GM23338 (cell line): ENCODE results near the gene SNX2. TPM values are rescaled to one million over a fixed set of nuclear protein-coding genes. Genes with fewer than 3 reads are reported as not detected.

ENCODE experiments used
- ATAC-seq: fragments of 200-7000 bp; cut with Tn5 transposase; 3 replicates; pipeline ENCODE4 v1.9.1; 2020
- DNase-seq: peaks from one replicate; pipeline ENCODE4 v3.0.0-alpha.2; 2015; ENCODE audit warnings: low spot score
- H2AFZ ChIP-seq: fragments of 200-600 bp; sonication (generic); 2 replicates; pipeline ENCODE4 v1.8.0; 2016; ENCODE audit warnings: antibody characterized with exemption, mild to moderate bottlenecking, moderate library complexity
- H3F3A ChIP-seq: fragments of 200-600 bp; sonication (generic); replicated peaks from 2 replicates; pipeline ENCODE4 v1.8.0; 2017; ENCODE audit warnings: antibody characterized with exemption, mixed run types, low read depth
- H3K27ac ChIP-seq: fragments of 200-600 bp; sonication (generic); 2 replicates; pipeline ENCODE4 v1.6.1; 2016; ENCODE audit warnings: low read depth
- H3K27me3 ChIP-seq: fragments of 200-600 bp; sonication (generic); 2 replicates; pipeline ENCODE4 v1.8.0; 2016; ENCODE audit warnings: mild to moderate bottlenecking, mixed run types, moderate library complexity; ENCODE audit not compliant: insufficient read depth
- H3K36me3 ChIP-seq: fragments of 200-600 bp; sonication (generic); 2 replicates; pipeline ENCODE4 v1.8.0; 2016; ENCODE audit warnings: mild to moderate bottlenecking; ENCODE audit not compliant: insufficient read depth
- H3K4me1 ChIP-seq: fragments of 200-600 bp; sonication (generic); 2 replicates; pipeline ENCODE4 v1.8.0; 2016; ENCODE audit warnings: mild to moderate bottlenecking, moderate library complexity; ENCODE audit not compliant: insufficient read depth
- H3K4me2 ChIP-seq: fragments of 200-600 bp; sonication (generic); 2 replicates; pipeline ENCODE4 v1.7.1; 2017; ENCODE audit warnings: mixed run types
- H3K4me3 ChIP-seq: fragments of 200-600 bp; sonication (generic); 2 replicates; pipeline ENCODE4 v1.6.1; 2016; ENCODE audit warnings: mixed run types
- H3K79me2 ChIP-seq: fragments of 200-600 bp; sonication (generic); replicated peaks from 2 replicates; pipeline ENCODE4 v1.8.0; 2017; ENCODE audit warnings: mild to moderate bottlenecking; ENCODE audit not compliant: insufficient read depth
- H3K9me2 ChIP-seq: fragments of 200-600 bp; sonication (generic); 2 replicates; pipeline ENCODE4 v1.8.0; 2017; ENCODE audit not compliant: insufficient read depth
- H4K20me1 ChIP-seq: fragments of 200-600 bp; sonication (generic); replicated peaks from 2 replicates; pipeline ENCODE4 v1.8.0; 2017; ENCODE audit warnings: mild to moderate bottlenecking; ENCODE audit not compliant: insufficient read depth
- H3K27ac Mint-ChIP-seq: 2 replicates; pipeline ENCODE4 v1.8.0; 2020; ENCODE audit warnings: inconsistent platforms, mild to moderate bottlenecking, moderate library complexity, mixed read lengths
- H3K27me3 Mint-ChIP-seq: 3 replicates; pipeline ENCODE4 v1.8.0; 2022; ENCODE audit warnings: low read depth, mild to moderate bottlenecking, moderate library complexity, mixed read lengths, inconsistent platforms; ENCODE audit not compliant: insufficient read depth, poor library complexity
- H3K36me3 Mint-ChIP-seq: 3 replicates; pipeline ENCODE4 v1.8.0; 2021; ENCODE audit warnings: low read depth, mild to moderate bottlenecking, inconsistent platforms, moderate library complexity, mixed read lengths
- H3K4me1 Mint-ChIP-seq: 3 replicates; pipeline ENCODE4 v1.8.0; 2020; ENCODE audit warnings: mild to moderate bottlenecking, inconsistent platforms, mixed read lengths
- H3K4me3 Mint-ChIP-seq: 3 replicates; pipeline ENCODE4 v1.8.0; 2021; ENCODE audit warnings: moderate library complexity, mild to moderate bottlenecking, inconsistent platforms, mixed read lengths
- H3K9me3 Mint-ChIP-seq: 3 replicates; pipeline ENCODE4 v1.8.0; 2020; ENCODE audit warnings: moderate library complexity, mild to moderate bottlenecking, inconsistent platforms, mixed read lengths
- CTCF ChIP-seq, 2 experiments: fragments of 200-600 bp in 1 of 2; sonication (generic) in 1 of 2; conservative IDR thresholded peaks; 2 replicates each; pipeline versions ENCODE4 v1.5.1 to v1.6.1; 2016 to 2017; ENCODE audit warnings: antibody characterized with exemption in 2 of 2, low read depth in 2 of 2, mild to moderate bottlenecking in 2 of 2, moderate library complexity in 1 of 2
- EZH2 ChIP-seq: fragments of 200-600 bp; sonication (generic); IDR thresholded peaks from one replicate; pipeline ENCODE4 v1.8.0; 2017; ENCODE audit warnings: antibody characterized with exemption, mild to moderate bottlenecking, low read depth; ENCODE audit not compliant: unreplicated experiment
- EZH2phosphoT487 ChIP-seq: fragments of 200-600 bp; sonication (generic); IDR thresholded peaks from one replicate; pipeline ENCODE4 v1.8.1; 2018; ENCODE audit warnings: antibody characterized with exemption; ENCODE audit not compliant: unreplicated experiment
- ZNF331 ChIP-seq: fragments of 250-450 bp; sonication (Bioruptor Pico); IDR thresholded peaks from 2 replicates; pipeline ENCODE4 v1.5.0; 2020; ENCODE audit warnings: low read depth, mild to moderate bottlenecking, moderate library complexity
- ZNF462 ChIP-seq: fragments of 250-450 bp; sonication (Bioruptor Pico); IDR thresholded peaks from 2 replicates; pipeline ENCODE4 v1.5.0; 2020; ENCODE audit warnings: mild to moderate bottlenecking, moderate library complexity
- polyA plus RNA-seq: library from polyadenylated mRNA; unstranded; fragments of >200 nt; fragmentation: Nextera tagmentation; extraction: Ambion mirVana; gene quantifications from 2 replicates; pipeline ENCODE4 v1.2.1, GENCODE V29; 2016
- total RNA-seq: library from RNA; depleted of rRNA; stranded (reverse); fragments of >200 nt; shearing (Covaris generic); gene quantifications from 2 replicates; pipeline ENCODE4 v1.2.3, GENCODE V29; 2014
- TF ChIP-seq, protein P1 (sequence below): IDR thresholded peaks from one replicate; pipeline ENCODE4 v1.6.1; 2018; ENCODE audit warnings: antibody characterized with exemption; ENCODE audit not compliant: unreplicated experiment

Gene SNX2
- total and polyA plus RNA-seq, 2 experiments from 2014 or later: 50.8 to 67.8 TPM

- TF ChIP-seq, protein P1, sequence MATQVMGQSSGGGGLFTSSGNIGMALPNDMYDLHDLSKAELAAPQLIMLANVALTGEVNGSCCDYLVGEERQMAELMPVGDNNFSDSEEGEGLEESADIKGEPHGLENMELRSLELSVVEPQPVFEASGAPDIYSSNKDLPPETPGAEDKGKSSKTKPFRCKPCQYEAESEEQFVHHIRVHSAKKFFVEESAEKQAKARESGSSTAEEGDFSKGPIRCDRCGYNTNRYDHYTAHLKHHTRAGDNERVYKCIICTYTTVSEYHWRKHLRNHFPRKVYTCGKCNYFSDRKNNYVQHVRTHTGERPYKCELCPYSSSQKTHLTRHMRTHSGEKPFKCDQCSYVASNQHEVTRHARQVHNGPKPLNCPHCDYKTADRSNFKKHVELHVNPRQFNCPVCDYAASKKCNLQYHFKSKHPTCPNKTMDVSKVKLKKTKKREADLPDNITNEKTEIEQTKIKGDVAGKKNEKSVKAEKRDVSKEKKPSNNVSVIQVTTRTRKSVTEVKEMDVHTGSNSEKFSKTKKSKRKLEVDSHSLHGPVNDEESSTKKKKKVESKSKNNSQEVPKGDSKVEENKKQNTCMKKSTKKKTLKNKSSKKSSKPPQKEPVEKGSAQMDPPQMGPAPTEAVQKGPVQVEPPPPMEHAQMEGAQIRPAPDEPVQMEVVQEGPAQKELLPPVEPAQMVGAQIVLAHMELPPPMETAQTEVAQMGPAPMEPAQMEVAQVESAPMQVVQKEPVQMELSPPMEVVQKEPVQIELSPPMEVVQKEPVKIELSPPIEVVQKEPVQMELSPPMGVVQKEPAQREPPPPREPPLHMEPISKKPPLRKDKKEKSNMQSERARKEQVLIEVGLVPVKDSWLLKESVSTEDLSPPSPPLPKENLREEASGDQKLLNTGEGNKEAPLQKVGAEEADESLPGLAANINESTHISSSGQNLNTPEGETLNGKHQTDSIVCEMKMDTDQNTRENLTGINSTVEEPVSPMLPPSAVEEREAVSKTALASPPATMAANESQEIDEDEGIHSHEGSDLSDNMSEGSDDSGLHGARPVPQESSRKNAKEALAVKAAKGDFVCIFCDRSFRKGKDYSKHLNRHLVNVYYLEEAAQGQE: no peak
- no peak for TF ChIP-seq CTCF (conservative IDR thresholded peaks at IDR 0.05; ENCODE audit: low read depth in 2 of 2)
Measured at GRCh38 chr5:122774519-122774860, 390 bp upstream of the SNX2 start (continued).

- Histone ChIP-seq H3K27ac (peak overlapping the region; percentile 67), H3K9me2 (no peaks in the 10 kb centered on the region), H3K4me1 (peaks cover 14% of the 10 kb centered on the region), H3K36me3 (no peaks in the 10 kb centered on the region), H3K79me2 (peaks cover 52% of the 10 kb centered on the region), H2AFZ (peak overlapping the region; percentile 88), H3K4me3 (peak overlapping the region; percentile 97), H3K27me3 (no peaks in the 10 kb centered on the region), H3K4me2 (peak overlapping the region; percentile 94), H3F3A (no peaks in the 10 kb centered on the region), H4K20me1 (peaks cover 2% of the 10 kb centered on the region; the same call in 1 of the 2 replicates)
- Mint-ChIP-seq H3K27ac (peak overlapping the region; percentile 90), H3K4me3 (peak overlapping the region; percentile 98), H3K9me3 (no peaks in the 10 kb centered on the region), H3K36me3 (no peaks in the 10 kb centered on the region; the same call in 2 of the 3 replicates), H3K4me1 (peaks cover 14% of the 10 kb centered on the region), H3K27me3 (peaks cover 2% of the 10 kb centered on the region)
- peak; percentile 53 for DNase-seq
- TF ChIP-seq EZH2phosphoT487: no peak
- TF ChIP-seq ZNF331: no peak
- no peak for TF ChIP-seq ZNF462 (CRISPR knock-in tag)
- no peak for TF ChIP-seq EZH2
- peak; percentile 53 for ATAC-seq
Measured at GRCh38 chr5:122775550-122776542, 966 bp downstream of the SNX2 start.
